ENCODE data around the gene ANKRD16. TPM values are rescaled to one million over a fixed set of nuclear protein-coding genes. Genes with fewer than 3 reads are reported as not detected.

The ANKRD16 gene
- total RNA-seq: 1 to 10 TPM; 4.1 to 8.7 (median 5.8) TPM

- peak; percentile 88 for DNase-seq (ENCODE audit: low spot score)
- ATAC-seq (ENCODE audit: low FRiP score): peak; percentile 98
- no peak for TF ChIP-seq CTCF (IDR thresholded peaks at IDR 0.05)
Observed at GRCh38 chr10:5889624-5890451, at the start of gene ANKRD16, which contains the start of gene FBH1. Gene ANKRD16 (minus strand): TSS chr10:5889893. CDS start chr10:5889354, 539 bp downstream. Gene FBH1 (plus strand): TSS chr10:5890243. CDS start chr10:5890346, 103 bp downstream.

- ATAC-seq (ENCODE audit: low FRiP score): no peak
- TF ChIP-seq CTCF (IDR thresholded peaks at IDR 0.05): no peak
- no peak for DNase-seq (ENCODE audit: low spot score)
Observed at GRCh38 chr10:5938291-5938690, 48.6 kb upstream of the ANKRD16 start.

GRCh38 chr10:5937016-5937415 is 47.3 kb upstream of the ANKRD16 start:
- no peak for TF ChIP-seq CTCF (IDR thresholded peaks at IDR 0.05)
- ATAC-seq (ENCODE audit: low FRiP score): no peak
- DNase-seq (ENCODE audit: low spot score): no peak

- no peak for ATAC-seq (ENCODE audit: low FRiP score)
- no peak for TF ChIP-seq CTCF (IDR thresholded peaks at IDR 0.05)
- no peak for DNase-seq (ENCODE audit: low spot score)
Observed at GRCh38 chr10:5935628-5936027, 45.9 kb upstream of the ANKRD16 start.

GRCh38 chr10:5933909-5934546 is 44.3 kb upstream of the ANKRD16 start:
- ATAC-seq (ENCODE audit: low FRiP score) (no peak), DNase-seq (ENCODE audit: low spot score) (no peak)
- no peak for TF ChIP-seq CTCF (IDR thresholded peaks at IDR 0.05)

GRCh38 chr10:5932345-5932744 is 42.7 kb upstream of the ANKRD16 start:
- DNase-seq (ENCODE audit: low spot score): no peak

More at GRCh38 chr10:5932345-5932744, 42.7 kb upstream of the ANKRD16 start:
- no peak for TF ChIP-seq CTCF (IDR thresholded peaks at IDR 0.05)
- peak; percentile 65 for ATAC-seq (ENCODE audit: low FRiP score)
